Adrenal gland (tissue), 12 donors: ENCODE results near the gene UGT1A10. TPM values are rescaled to one million over a fixed set of nuclear protein-coding genes. Genes with fewer than 3 reads are reported as not detected.
"Not testable (repeated sequence)": the region's sequence is repeated elsewhere in the genome, so short reads cannot be mapped to it uniquely, and the experiment has no call there.

ENCODE experiments used
- DNase-seq, 7 donors: peaks; one replicate each; pipeline ENCODE4 v3.0.0-alpha.2; 2019 to 2020
- H3K27ac ChIP-seq, 5 donors: fragments of 200-600 bp; sonication (generic) in 4 of 5; 1 replicate in 3 of 5; 2 replicates in 2 of 5; pipeline versions ENCODE4 v1.5.1 to v1.8.0; 2016 to 2020; ENCODE audit warnings: mild to moderate bottlenecking in 1 of 5
- H3K27me3 ChIP-seq: fragments of 200-600 bp; 2 replicates; pipeline ENCODE4 v1.8.0; 2021
- H3K36me3 ChIP-seq, 2 donors: fragments of 200-600 bp; replicated peaks in 1 of 2; 1 replicate in 1 of 2; 2 replicates in 1 of 2; pipeline versions ENCODE4 v1.5.1 to v1.8.0; 2018 to 2022
- H3K4me1 ChIP-seq, 2 donors: fragments of 200-600 bp; replicated peaks in 1 of 2; 1 replicate in 1 of 2; 2 replicates in 1 of 2; pipeline versions ENCODE4 v1.5.1 to v1.8.0; 2018 to 2021
- H3K4me3 ChIP-seq, 4 donors: fragments of 200-600 bp; sonication (generic) in 3 of 4; one replicate each; pipeline ENCODE4 v1.5.1; 2016 to 2018
- H3K9me3 ChIP-seq, 3 donors: fragments of 200-600 bp; sonication (generic) in 1 of 3; replicated peaks in 1 of 3; 1 replicate in 2 of 3; 2 replicates in 1 of 3; pipeline versions ENCODE4 v1.5.1 to v1.8.0; 2016 to 2021
- CTCF ChIP-seq, 6 experiments: fragments of 450-650 bp in 4 of 6; fragments of 200-600 bp in 2 of 6; sonication (generic) in 1 of 6; IDR thresholded peaks; 1 replicate in 5 of 6; 2 replicates in 1 of 6; pipeline versions ENCODE4 v1.5.1 to v1.8.0; 2016 to 2021; ENCODE audit warnings: antibody characterized with exemption in 6 of 6, mild to moderate bottlenecking in 2 of 6, moderate library complexity in 1 of 6
- POLR2A ChIP-seq, 2 donors: fragments of 450-650 bp; IDR thresholded peaks; one replicate each; pipeline ENCODE4 v1.6.1; 2017; ENCODE audit warnings: antibody characterized with exemption in 2 of 2, mild to moderate bottlenecking in 2 of 2, moderate library complexity in 1 of 2
- WGBS, 4 donors: extraction: QIAGEN DNeasy Blood & Tissue Kit in 2 of 4; methylation state at CpG; one replicate each; pipeline versions ENCODE4 v1.1.5 to v1.1.7; 2013 to 2017; 5-methylcytosine and 5-hydroxymethylcytosine counted together
- intact Hi-C, 2 donors: fragments of 100-400 bp; cut with DNase I; formaldehyde crosslinking; loops; one replicate each; pipeline versions ENCODE4 v1.14.1 to v1.15.0; 2022 to 2023
- polyA plus RNA-seq, 3 donors: library from polyadenylated mRNA; stranded (reverse); fragments of 200-250 nt in 2 of 3; fragments of 350-450 nt in 1 of 3; fragmentation: Illumina TruSeq in 1 of 3; extraction: RNeasy Lipid Tissue Mini Kit (QIAGEN cat#74804) in 1 of 3; gene quantifications; one replicate each; pipeline ENCODE4 v1.2.3, GENCODE V29; 2013 to 2014
- total RNA-seq, 9 donors: library from RNA; depleted of rRNA in 4 of 9; stranded (reverse); fragments of >200 nt in 4 of 9; fragments of 120-200 nt in 1 of 9; fragmentation: NEBNext Ultra II Directional in 1 of 9; extraction: Animal tissue kit (Norgen Biotek cat#: 25700) in 1 of 9; gene quantifications; one replicate each; pipeline versions ENCODE4 v1.1.0 to v1.2.4, GENCODE V29; 2013 to 2023
- donor health status: healthy with polysubstance abuse.
- donor health status: Bipolar disorder and iron deficiency.
- donor health status: DM: yes; HTN: yes; CAD: no.
- donor health status: DM: no; HTN: no; CAD: no.
- donor health status: DM: no; HTN: no; CAD: no.
- donor health status: DM: yes; HTN: yes; CAD: no.

Gene UGT1A10
- total and polyA plus RNA-seq, 12 donors: not detected

- Histone ChIP-seq H3K27ac (no peak overlapping the region), H3K9me3 (no peaks in the 10 kb centered on the region), H3K27me3 (no peaks in the 10 kb centered on the region), H3K4me3 (no peak overlapping the region), H3K36me3 (no peaks in the 10 kb centered on the region), H3K4me1 (no peaks in the 10 kb centered on the region)
- 67 to 78% (median 72%) methylated on average over 9 to 10 of the region's 10 CpGs for WGBS, 4 donors
- intact Hi-C loops: no loop called here
- no peak for TF ChIP-seq POLR2A (IDR thresholded peaks at IDR 0.05)
- no peak for TF ChIP-seq CTCF (IDR thresholded peaks at IDR 0.05)
- no peak for DNase-seq
These were observed 110.4 kb downstream of the UGT1A10 start for GRCh38 chr2:233746475-233747282.

- H3K36me3 ChIP-seq: no peaks in the 10 kb centered on the region
- no peaks in the 10 kb centered on the region for H3K27me3 ChIP-seq
- intact Hi-C loops: no loop called here
- DNase-seq: no peak
- no peak overlapping the region for H3K27ac ChIP-seq
- no peaks in the 10 kb centered on the region for H3K4me1 ChIP-seq
- no peak overlapping the region for H3K4me3 ChIP-seq
- 91 to 93% (median 92%) methylated on average over 6 of the region's 6 CpGs for WGBS, 4 donors
- no peaks in the 10 kb centered on the region for H3K9me3 ChIP-seq
- no peak for TF ChIP-seq CTCF (IDR thresholded peaks at IDR 0.05)
- no peak for TF ChIP-seq POLR2A (IDR thresholded peaks at IDR 0.05)
These were observed 111.0 kb downstream of the UGT1A10 start for GRCh38 chr2:233747283-233747544.

- H3K27me3 ChIP-seq: not testable (repeated sequence)
These were observed 114.4 kb downstream of the UGT1A10 start for GRCh38 chr2:233750689-233751088.

GRCh38 chr2:233751212-233752009 is 115.2 kb downstream of the UGT1A10 start:
- intact Hi-C loops, H3K4me3 ChIP-seq, DNase-seq, H3K4me1 ChIP-seq, H3K9me3 ChIP-seq, H3K27ac ChIP-seq, H3K36me3 ChIP-seq, H3K27me3 ChIP-seq: not testable (repeated sequence)
- WGBS, 4 donors: 56 to 70% (median 62%) methylated on average over 2 of the region's 2 CpGs

More at GRCh38 chr2:233750689-233751088, 114.4 kb downstream of the UGT1A10 start:
- H3K27ac ChIP-seq, H3K9me3 ChIP-seq, intact Hi-C loops, H3K36me3 ChIP-seq, H3K4me3 ChIP-seq, DNase-seq, H3K4me1 ChIP-seq: not testable (repeated sequence)
- 48 to 82% (median 73%) methylated on average over 2 of the region's 2 CpGs for WGBS, 4 donors

GRCh38 chr2:233754872-233755611 is 118.8 kb downstream of the UGT1A10 start:
- no peaks in the 10 kb centered on the region for H3K9me3 ChIP-seq
- H3K36me3 ChIP-seq: no peaks in the 10 kb centered on the region
- intact Hi-C loops: no loop called here
- H3K27me3 ChIP-seq: no peaks in the 10 kb centered on the region
- TF ChIP-seq CTCF (IDR thresholded peaks at IDR 0.05) (no peak), POLR2A (IDR thresholded peaks at IDR 0.05) (no peak)
- WGBS, 4 donors: 87 to 97% (median 93%) methylated on average over 24 to 43 of the region's 44 CpGs
- no peak overlapping the region for H3K27ac ChIP-seq
- H3K4me1 ChIP-seq: no peaks in the 10 kb centered on the region
- no peak for DNase-seq
- H3K4me3 ChIP-seq: no peak overlapping the region
